PC-3 (cell line): Measurements from ENCODE around the gene ZBTB46. TPM values are rescaled to one million over a fixed set of nuclear protein-coding genes. Genes with fewer than 3 reads are reported as not detected.

Experiments
- ATAC-seq: fragments of 200-7000 bp; cut with Tn5 transposase; 2 replicates; pipeline ENCODE4 v1.9.1; 2020; ENCODE audit warnings: mild to moderate bottlenecking, moderate library complexity
- BruUV-seq: library from RNA; stranded (reverse); fragments of 400-500 nt; replicated peaks from 2 replicates; lab custom pipeline; 2021; lab: Mats Ljungman, UMichigan
- CTCF ChIA-PET: fragments of 300-600 bp; sonication (Branson Sonifier 250); formaldehyde crosslinking; loops from one replicate; lab custom pipeline; 2022; ENCODE audit warnings: antibody characterized with exemption; lab: Charles Lee
- POLR2A ChIA-PET: fragments of 300-600 bp; sonication (Branson Sonifier 250); formaldehyde crosslinking; loops from one replicate; lab custom pipeline; 2022; ENCODE audit warnings: antibody characterized with exemption; ENCODE audit not compliant: unreplicated experiment; lab: Charles Lee
- DNase-seq: peaks from one replicate; pipeline ENCODE4 v3.0.0-alpha.2; 2015
- H2AFZ ChIP-seq: fragments of 300-600 bp; sonication (generic); 2 replicates; pipeline ENCODE4 v1.6.0; 2016; ENCODE audit warnings: antibody characterized with exemption, low read length
- H3F3A ChIP-seq: fragments of 300-600 bp; sonication (generic); one replicate; pipeline ENCODE4 v1.6.0; 2017; ENCODE audit warnings: antibody characterized with exemption, low read length, control low read depth, mild to moderate bottlenecking; ENCODE audit not compliant: unreplicated experiment
- H3K27ac ChIP-seq: fragments of 300-600 bp; sonication (generic); 2 replicates; pipeline ENCODE4 v1.5.1; 2016; ENCODE audit warnings: mild to moderate bottlenecking, low read length
- H3K27me3 ChIP-seq: fragments of 300-600 bp; sonication (generic); 2 replicates; pipeline ENCODE4 v1.6.1; 2016; ENCODE audit warnings: low read length, mixed read lengths
- H3K36me3 ChIP-seq: fragments of 300-600 bp; sonication (generic); 2 replicates; pipeline ENCODE4 v1.6.1; 2016; ENCODE audit warnings: low read depth, mixed run types, low read length, mixed read lengths
- H3K4me1 ChIP-seq: fragments of 300-600 bp; sonication (generic); 2 replicates; pipeline ENCODE4 v1.5.1; 2016; ENCODE audit warnings: low read length; ENCODE audit not compliant: insufficient read depth
- H3K4me2 ChIP-seq: fragments of 300-600 bp; sonication (generic); 2 replicates; pipeline ENCODE4 v1.6.0; 2016; ENCODE audit warnings: low read length
- H3K4me3 ChIP-seq: fragments of 300-600 bp; sonication (generic); 2 replicates; pipeline ENCODE4 v1.5.1; 2016; ENCODE audit warnings: mild to moderate bottlenecking, low read length, mixed read lengths
- H3K79me2 ChIP-seq: fragments of 300-600 bp; sonication (generic); 2 replicates; pipeline ENCODE4 v1.6.1; 2017; ENCODE audit warnings: low read length, mixed read lengths
- H3K9ac ChIP-seq: fragments of 300-600 bp; sonication (generic); 2 replicates; pipeline ENCODE4 v1.6.0; 2016; ENCODE audit warnings: mild to moderate bottlenecking, low read length
- H3K9me2 ChIP-seq: fragments of 300-600 bp; sonication (generic); replicated peaks from 2 replicates; pipeline ENCODE4 v1.6.1; 2016; ENCODE audit warnings: mixed run types, low read length, mixed read lengths
- H3K9me3 ChIP-seq: fragments of 300-600 bp; sonication (generic); 2 replicates; pipeline ENCODE4 v1.6.1; 2016; ENCODE audit warnings: low read length, mixed read lengths
- H4K20me1 ChIP-seq: fragments of 300-600 bp; sonication (generic); 2 replicates; pipeline ENCODE4 v1.6.1; 2016; ENCODE audit warnings: low read length, mixed read lengths
- EZH2 ChIP-seq: fragments of 300-600 bp; sonication (generic); IDR thresholded peaks from one replicate; pipeline ENCODE4 v1.6.1; 2017; ENCODE audit warnings: antibody characterized with exemption, mild to moderate bottlenecking, low read length; ENCODE audit not compliant: unreplicated experiment
- EZH2phosphoT487 ChIP-seq: fragments of 300-600 bp; sonication (generic); IDR thresholded peaks from 2 replicates; pipeline ENCODE4 v1.6.1; 2018; ENCODE audit warnings: mild to moderate bottlenecking, antibody characterized with exemption, low read length, borderline replicate concordance
- intact Hi-C: fragments of 100-400 bp; cut with micrococcal nuclease; formaldehyde crosslinking; loops from 2 replicates; pipeline ENCODE4 v1.9.0; 2023
- total RNA-seq: library from RNA; depleted of rRNA; stranded (reverse); fragments of >200 nt; gene quantifications from 2 replicates; pipeline ENCODE4 v1.2.3, GENCODE V29; 2014
- TF ChIP-seq, protein P1 (sequence below): fragments of 300-600 bp; sonication (generic); conservative IDR thresholded peaks from 2 replicates; pipeline ENCODE4 v1.5.1; 2017; ENCODE audit warnings: antibody characterized with exemption, low read depth, mild to moderate bottlenecking, low read length

Gene ZBTB46
- total RNA-seq, 1 experiment from 2014 or later, result 7.3 TPM

DNA sequence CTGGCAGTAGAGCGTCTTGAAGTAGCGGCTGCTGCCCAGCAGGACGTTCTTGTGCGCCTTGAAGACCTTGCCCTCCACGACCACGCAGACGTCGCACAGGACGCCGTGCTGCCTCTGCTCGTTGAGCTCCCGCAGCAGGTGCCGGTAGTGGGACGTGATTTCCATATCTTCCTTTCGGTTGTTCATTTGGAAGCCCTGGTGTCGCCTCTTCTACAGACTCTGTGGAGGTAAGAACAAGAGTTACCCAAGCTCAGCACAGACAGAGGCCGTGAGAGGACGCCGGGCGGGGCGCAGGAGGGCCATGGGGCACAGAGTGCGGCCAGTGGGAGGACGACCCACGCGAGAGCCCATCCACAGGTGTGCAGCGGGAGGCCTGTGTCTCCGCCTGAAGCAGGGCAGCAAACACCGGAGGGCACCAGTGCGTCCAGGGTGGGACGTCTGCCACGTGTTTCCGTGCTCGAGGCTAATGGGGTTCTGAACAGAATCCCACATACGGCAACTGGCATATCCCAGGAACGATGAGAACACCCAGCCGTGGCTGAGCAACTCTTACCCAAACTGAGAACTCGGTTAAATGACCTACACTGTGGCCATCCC, 40.4 kb downstream of the ZBTB46 start:
- no peak overlapping the region for H3K9ac ChIP-seq
- DNase-seq (no peak), ATAC-seq (no peak)
- H3K4me3 ChIP-seq, result no peak overlapping the region
- no peaks in the 10 kb centered on the region for H4K20me1 ChIP-seq
- no peak overlapping the region for H2AFZ ChIP-seq
- ChIA-PET CTCF (interaction anchor here (0.7 kb wide), 1 partner anchor 88 kb away, joined by 5 read pairs; no protein-coding TSS in a partner anchor), POLR2A (no interaction called here)
- H3K4me2 ChIP-seq, result no peak overlapping the region
- H3K79me2 ChIP-seq, result no peaks in the 10 kb centered on the region
- no peaks in the 10 kb centered on the region for H3F3A ChIP-seq
- no peaks in the 10 kb centered on the region for H3K36me3 ChIP-seq
- no TSS peak for BruUV-seq
- intact Hi-C loops, result no loop called here
- TF ChIP-seq EZH2, result no peak
- no peak for TF ChIP-seq EZH2phosphoT487
- TF ChIP-seq, protein P1, sequence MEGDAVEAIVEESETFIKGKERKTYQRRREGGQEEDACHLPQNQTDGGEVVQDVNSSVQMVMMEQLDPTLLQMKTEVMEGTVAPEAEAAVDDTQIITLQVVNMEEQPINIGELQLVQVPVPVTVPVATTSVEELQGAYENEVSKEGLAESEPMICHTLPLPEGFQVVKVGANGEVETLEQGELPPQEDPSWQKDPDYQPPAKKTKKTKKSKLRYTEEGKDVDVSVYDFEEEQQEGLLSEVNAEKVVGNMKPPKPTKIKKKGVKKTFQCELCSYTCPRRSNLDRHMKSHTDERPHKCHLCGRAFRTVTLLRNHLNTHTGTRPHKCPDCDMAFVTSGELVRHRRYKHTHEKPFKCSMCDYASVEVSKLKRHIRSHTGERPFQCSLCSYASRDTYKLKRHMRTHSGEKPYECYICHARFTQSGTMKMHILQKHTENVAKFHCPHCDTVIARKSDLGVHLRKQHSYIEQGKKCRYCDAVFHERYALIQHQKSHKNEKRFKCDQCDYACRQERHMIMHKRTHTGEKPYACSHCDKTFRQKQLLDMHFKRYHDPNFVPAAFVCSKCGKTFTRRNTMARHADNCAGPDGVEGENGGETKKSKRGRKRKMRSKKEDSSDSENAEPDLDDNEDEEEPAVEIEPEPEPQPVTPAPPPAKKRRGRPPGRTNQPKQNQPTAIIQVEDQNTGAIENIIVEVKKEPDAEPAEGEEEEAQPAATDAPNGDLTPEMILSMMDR, result no peak
- H3K4me1 ChIP-seq, result no peaks in the 10 kb centered on the region
- H3K27me3 ChIP-seq, result no peaks in the 10 kb centered on the region
- no peaks in the 10 kb centered on the region for H3K9me3 ChIP-seq
- no peak overlapping the region for H3K27ac ChIP-seq
- no peaks in the 10 kb centered on the region for H3K9me2 ChIP-seq

DNA sequence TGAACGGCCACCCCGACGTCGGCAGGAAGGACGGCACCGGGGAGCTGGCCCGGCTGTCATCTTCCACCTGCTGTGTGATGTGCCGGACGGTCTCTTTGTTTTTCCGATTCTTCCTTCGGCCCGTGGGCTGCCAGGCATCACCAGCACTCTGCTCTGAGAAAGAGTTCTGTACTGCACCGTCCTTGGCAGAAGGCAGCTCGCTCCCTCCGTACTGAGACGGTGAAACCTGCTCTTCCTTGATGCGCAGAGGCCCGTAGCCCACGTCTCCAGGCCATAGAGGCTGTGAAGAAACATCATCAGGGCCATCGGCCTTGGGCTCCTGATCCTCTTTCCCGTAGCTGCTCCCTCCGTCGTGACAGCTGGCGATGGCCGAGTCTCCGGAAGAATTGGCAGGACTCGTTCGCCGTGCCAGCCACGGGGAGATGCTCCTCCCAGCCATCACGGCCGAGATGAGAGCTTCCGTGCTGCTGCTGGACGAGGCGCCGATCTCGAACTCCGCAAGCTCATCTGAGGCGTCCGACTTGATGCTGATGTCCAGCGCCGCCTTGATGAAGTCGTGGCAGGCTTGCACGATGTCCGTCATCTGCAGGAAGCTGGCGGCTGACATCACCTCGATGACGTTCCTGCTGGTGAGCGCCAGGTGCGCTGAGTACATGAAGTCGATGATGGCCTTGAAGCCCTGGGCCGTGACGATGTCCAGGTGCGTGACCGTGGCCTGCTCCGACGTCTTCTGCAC, 41.1 kb downstream of the ZBTB46 start:
- intact Hi-C loops, result loop anchor here (5.0 kb wide), 1 partner anchor 253 kb away; the partner anchor contains the start of gene PTK6
- no peaks in the 10 kb centered on the region for H3F3A ChIP-seq
- TF ChIP-seq EZH2 (no peak), EZH2phosphoT487 (no peak)
- TF ChIP-seq, protein P1, result no peak
- H3K9me2 ChIP-seq, result no peaks in the 10 kb centered on the region
- no peaks in the 10 kb centered on the region for H3K27me3 ChIP-seq
- H3K36me3 ChIP-seq, result no peaks in the 10 kb centered on the region
- no peaks in the 10 kb centered on the region for H3K4me1 ChIP-seq
- ChIA-PET POLR2A (no interaction called here), CTCF (no interaction called here)
- no peaks in the 10 kb centered on the region for H4K20me1 ChIP-seq
- H3K9me3 ChIP-seq, result no peaks in the 10 kb centered on the region
- no peak overlapping the region for H3K27ac ChIP-seq
- no peaks in the 10 kb centered on the region for H3K79me2 ChIP-seq
- BruUV-seq, result no TSS peak
- no peak for DNase-seq
- no peak overlapping the region for H3K9ac ChIP-seq
- H3K4me2 ChIP-seq, result no peak overlapping the region
- H3K4me3 ChIP-seq, result no peak overlapping the region
- no peak for ATAC-seq
- H2AFZ ChIP-seq, result no peak overlapping the region

DNA sequence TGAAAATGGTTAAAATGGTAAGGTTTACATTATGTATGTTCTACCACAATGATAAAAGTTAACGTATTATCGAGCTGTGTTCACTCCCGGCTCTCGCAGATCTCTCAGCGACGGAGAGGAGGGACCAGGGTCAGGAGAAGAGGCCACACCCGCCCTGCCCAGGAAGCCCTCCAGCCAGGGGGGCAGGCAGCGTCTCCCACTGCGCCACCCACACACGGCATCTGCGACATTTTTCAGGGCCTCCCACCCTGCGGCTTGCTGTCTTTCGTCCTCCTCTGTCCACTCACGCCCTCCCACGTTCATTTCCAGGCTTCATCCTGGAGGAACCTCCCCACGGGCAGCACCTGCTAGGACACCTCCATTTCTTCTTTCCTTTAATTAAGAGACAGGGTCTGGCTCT, 43.3 kb downstream of the ZBTB46 start:
- ChIA-PET CTCF (no interaction called here), POLR2A (no interaction called here)
- Histone ChIP-seq H3K9me3 (no peaks in the 10 kb centered on the region), H3K36me3 (no peaks in the 10 kb centered on the region), H4K20me1 (no peaks in the 10 kb centered on the region), H3K27ac (no peak overlapping the region), H3K9me2 (no peaks in the 10 kb centered on the region), H3K4me3 (no peak overlapping the region), H3K79me2 (no peaks in the 10 kb centered on the region), H3F3A (no peaks in the 10 kb centered on the region), H3K9ac (no peak overlapping the region), H3K4me2 (no peak overlapping the region), H3K4me1 (no peaks in the 10 kb centered on the region), H3K27me3 (no peaks in the 10 kb centered on the region), H2AFZ (no peak overlapping the region)
- no TSS peak for BruUV-seq
- TF ChIP-seq, protein P1, result no peak
- TF ChIP-seq EZH2 (no peak), EZH2phosphoT487 (no peak)
- no peak for ATAC-seq
- intact Hi-C loops, result loop anchor here (5.0 kb wide), 1 partner anchor 250 kb away; the partner anchor contains the start of gene PTK6
- no peak for DNase-seq
